ENCODE data around the gene PNPLA3. TPM values are rescaled to one million over a fixed set of nuclear protein-coding genes. Genes with fewer than 3 reads are reported as not detected.

The PNPLA3 gene
- total RNA-seq, 2 experiments from 2014 or later: not detected

- Histone ChIP-seq H3K4me3 (ENCODE audit: low read depth, low read length, poor library complexity, severe bottlenecking) (no peak within 1 kb of the TSS), H3K4me1 (ENCODE audit: insufficient read depth, low read length, poor library complexity, severe bottlenecking) (no peaks in the 10 kb centered on the region), H2AFZ (ENCODE audit: low read length) (no peak within 1 kb of the TSS), H3K9me3 (ENCODE audit: low read length) (no peaks in the 10 kb centered on the region), H3K79me2 (ENCODE audit: insufficient read depth, low read depth, low read length) (no peaks in the 10 kb centered on the region), H4K20me1 (ENCODE audit: insufficient read depth, low read length) (no peaks in the 10 kb centered on the region), H3K9me2 (ENCODE audit: insufficient read depth, low read length) (no peaks in the 10 kb centered on the region), H3K36me3 (ENCODE audit: insufficient read depth, low read length) (no peaks in the 10 kb centered on the region), H3K27ac (ENCODE audit: low read depth, low read length, poor library complexity, severe bottlenecking) (no peak within 1 kb of the TSS), H3K4me2 (ENCODE audit: low read length) (no peak within 1 kb of the TSS)
- POLR2A ChIA-PET: no interaction called here
- no TSS peak for BruUV-seq (replicated peaks)
- intact Hi-C loops (cut with micrococcal nuclease; ENCODE audit: unreplicated experiment): no loop called here
- CTCF ChIA-PET (ENCODE audit: unreplicated experiment): no interaction called here
- no peak for DNase-seq (ENCODE audit: low spot score)
- TF ChIP-seq, protein P1, sequence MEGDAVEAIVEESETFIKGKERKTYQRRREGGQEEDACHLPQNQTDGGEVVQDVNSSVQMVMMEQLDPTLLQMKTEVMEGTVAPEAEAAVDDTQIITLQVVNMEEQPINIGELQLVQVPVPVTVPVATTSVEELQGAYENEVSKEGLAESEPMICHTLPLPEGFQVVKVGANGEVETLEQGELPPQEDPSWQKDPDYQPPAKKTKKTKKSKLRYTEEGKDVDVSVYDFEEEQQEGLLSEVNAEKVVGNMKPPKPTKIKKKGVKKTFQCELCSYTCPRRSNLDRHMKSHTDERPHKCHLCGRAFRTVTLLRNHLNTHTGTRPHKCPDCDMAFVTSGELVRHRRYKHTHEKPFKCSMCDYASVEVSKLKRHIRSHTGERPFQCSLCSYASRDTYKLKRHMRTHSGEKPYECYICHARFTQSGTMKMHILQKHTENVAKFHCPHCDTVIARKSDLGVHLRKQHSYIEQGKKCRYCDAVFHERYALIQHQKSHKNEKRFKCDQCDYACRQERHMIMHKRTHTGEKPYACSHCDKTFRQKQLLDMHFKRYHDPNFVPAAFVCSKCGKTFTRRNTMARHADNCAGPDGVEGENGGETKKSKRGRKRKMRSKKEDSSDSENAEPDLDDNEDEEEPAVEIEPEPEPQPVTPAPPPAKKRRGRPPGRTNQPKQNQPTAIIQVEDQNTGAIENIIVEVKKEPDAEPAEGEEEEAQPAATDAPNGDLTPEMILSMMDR (conservative IDR thresholded peaks at IDR 0.05; ENCODE audit: low read length): no peak
- no peak for TF ChIP-seq EZH2phosphoT487 (IDR thresholded peaks at IDR 0.05; ENCODE audit: borderline replicate concordance, low read depth, low read length)
Measured at GRCh38 chr22:43891360-43892182, 32.0 kb upstream of the PNPLA3 start, which contains the start of gene PNPLA5. Gene PNPLA5, minus strand, starts transcription at chr22:43892013. Its CDS starts 133 bp downstream, at chr22:43891880.

DNA sequence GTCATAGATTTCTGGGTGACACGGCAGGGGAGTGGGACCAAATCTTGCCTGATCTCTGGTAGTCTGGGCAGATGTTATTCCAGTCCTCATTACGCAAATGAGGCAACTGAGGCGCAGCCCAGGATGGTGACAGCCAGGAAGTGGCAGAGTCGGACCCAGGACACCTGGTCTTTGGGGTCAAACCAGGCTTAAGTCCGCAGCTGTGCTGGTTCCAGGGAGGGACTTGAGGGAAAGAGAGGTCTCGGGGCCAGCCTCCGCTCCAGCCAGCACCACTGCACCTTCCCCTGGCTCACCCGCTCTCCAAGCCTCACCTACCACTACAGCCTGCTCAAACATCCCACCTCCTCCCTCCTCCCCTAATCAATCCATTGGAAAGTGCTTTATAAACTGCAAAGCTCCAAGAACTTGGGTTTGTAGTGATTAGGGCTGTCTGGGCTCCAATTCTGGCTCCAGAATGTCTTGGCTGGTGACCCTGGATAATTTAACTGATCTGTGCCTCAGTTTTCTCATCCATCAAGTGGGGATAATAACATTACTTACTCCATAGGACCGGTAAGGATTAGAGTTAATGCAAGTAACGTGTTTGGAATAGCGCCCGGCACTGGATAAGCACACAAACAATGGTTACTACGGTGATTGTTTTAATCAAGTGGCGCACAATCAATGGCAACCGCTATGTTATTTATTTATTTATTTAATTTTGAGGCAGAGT, 31.3 kb upstream of the PNPLA3 start:
- no peak overlapping the region for H3K4me2 ChIP-seq (ENCODE audit: low read length)
- H3K9me2 ChIP-seq (ENCODE audit: insufficient read depth, low read length): no peaks in the 10 kb centered on the region
- no peaks in the 10 kb centered on the region for H3K79me2 ChIP-seq (ENCODE audit: insufficient read depth, low read depth, low read length)
- no peak overlapping the region for H2AFZ ChIP-seq (ENCODE audit: low read length)
- H3K4me1 ChIP-seq (ENCODE audit: insufficient read depth, low read length, poor library complexity, severe bottlenecking): no peaks in the 10 kb centered on the region
- no peaks in the 10 kb centered on the region for H4K20me1 ChIP-seq (ENCODE audit: insufficient read depth, low read length)
- ChIA-PET POLR2A (no interaction called here), CTCF (ENCODE audit: unreplicated experiment) (no interaction called here)
- intact Hi-C loops (cut with micrococcal nuclease; ENCODE audit: unreplicated experiment): no loop called here
- no peaks in the 10 kb centered on the region for H3K36me3 ChIP-seq (ENCODE audit: insufficient read depth, low read length)
- no peak overlapping the region for H3K4me3 ChIP-seq (ENCODE audit: low read depth, low read length, poor library complexity, severe bottlenecking)
- no peaks in the 10 kb centered on the region for H3K9me3 ChIP-seq (ENCODE audit: low read length)
- H3K27ac ChIP-seq (ENCODE audit: low read depth, low read length, poor library complexity, severe bottlenecking): no peak overlapping the region
- TF ChIP-seq, protein P1 (conservative IDR thresholded peaks at IDR 0.05; ENCODE audit: low read length): no peak
- TF ChIP-seq EZH2phosphoT487 (IDR thresholded peaks at IDR 0.05; ENCODE audit: borderline replicate concordance, low read depth, low read length): no peak
- DNase-seq (ENCODE audit: low spot score): no peak
- no TSS peak for BruUV-seq (replicated peaks)

DNA sequence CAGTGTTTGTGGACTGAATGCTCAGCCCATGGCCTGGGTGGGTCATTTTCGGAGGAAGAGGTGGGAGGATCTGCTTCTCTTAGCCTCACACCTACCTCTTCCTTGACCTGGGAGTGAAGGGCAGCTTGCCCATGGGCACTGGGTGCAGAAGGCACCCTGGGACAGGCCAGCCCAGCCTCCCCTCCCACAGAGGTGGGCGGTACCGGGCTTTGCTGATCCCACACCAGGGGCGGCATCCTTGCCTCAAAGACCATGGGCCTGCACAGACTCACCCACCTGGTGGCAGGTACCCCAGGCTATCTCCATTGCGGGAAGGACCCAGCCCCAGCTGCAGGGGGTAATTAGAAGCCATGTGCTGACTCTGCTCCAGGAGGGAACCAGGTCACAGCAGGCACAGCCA, 30.3 kb upstream of the PNPLA3 start:
- BruUV-seq (replicated peaks): no TSS peak
- CTCF ChIA-PET (ENCODE audit: unreplicated experiment): no interaction called here
- no peaks in the 10 kb centered on the region for H4K20me1 ChIP-seq (ENCODE audit: insufficient read depth, low read length)
- no peak overlapping the region for H3K4me3 ChIP-seq (ENCODE audit: low read depth, low read length, poor library complexity, severe bottlenecking)
- no peak overlapping the region for H3K4me2 ChIP-seq (ENCODE audit: low read length)
- TF ChIP-seq, protein P1 (conservative IDR thresholded peaks at IDR 0.05; ENCODE audit: low read length): no peak
- TF ChIP-seq EZH2phosphoT487 (IDR thresholded peaks at IDR 0.05; ENCODE audit: borderline replicate concordance, low read depth, low read length): no peak
- intact Hi-C loops (cut with micrococcal nuclease; ENCODE audit: unreplicated experiment): no loop called here
- no peaks in the 10 kb centered on the region for H3K9me2 ChIP-seq (ENCODE audit: insufficient read depth, low read length)
- H2AFZ ChIP-seq (ENCODE audit: low read length): no peak overlapping the region
- DNase-seq (ENCODE audit: low spot score): no peak
- POLR2A ChIA-PET: no interaction called here
- H3K4me1 ChIP-seq (ENCODE audit: insufficient read depth, low read length, poor library complexity, severe bottlenecking): no peaks in the 10 kb centered on the region
- H3K79me2 ChIP-seq (ENCODE audit: insufficient read depth, low read depth, low read length): no peaks in the 10 kb centered on the region
- no peaks in the 10 kb centered on the region for H3K36me3 ChIP-seq (ENCODE audit: insufficient read depth, low read length)
- no peak overlapping the region for H3K27ac ChIP-seq (ENCODE audit: low read depth, low read length, poor library complexity, severe bottlenecking)
- no peaks in the 10 kb centered on the region for H3K9me3 ChIP-seq (ENCODE audit: low read length)

All from OCI-LY7 (cell line).